DND-41 (cell line): ENCODE results near the gene UBE2N.

ENCODE experiments used
- EZH2 ChIP-seq: IDR thresholded peaks from 3 replicates; pipeline ENCODE4 v1.6.1; 2012; ENCODE audit warnings: borderline replicate concordance, low read depth, mild to moderate bottlenecking, moderate library complexity, low read length, inconsistent platforms; ENCODE audit not compliant: severe bottlenecking
- TF ChIP-seq, protein P1 (sequence below): IDR thresholded peaks from 2 replicates; pipeline ENCODE4 v1.5.1; 2012; ENCODE audit warnings: borderline replicate concordance, low read length, moderate library complexity, mild to moderate bottlenecking; ENCODE audit not compliant: poor library complexity, severe bottlenecking; ENCODE audit errors: extremely low read depth

DNA sequence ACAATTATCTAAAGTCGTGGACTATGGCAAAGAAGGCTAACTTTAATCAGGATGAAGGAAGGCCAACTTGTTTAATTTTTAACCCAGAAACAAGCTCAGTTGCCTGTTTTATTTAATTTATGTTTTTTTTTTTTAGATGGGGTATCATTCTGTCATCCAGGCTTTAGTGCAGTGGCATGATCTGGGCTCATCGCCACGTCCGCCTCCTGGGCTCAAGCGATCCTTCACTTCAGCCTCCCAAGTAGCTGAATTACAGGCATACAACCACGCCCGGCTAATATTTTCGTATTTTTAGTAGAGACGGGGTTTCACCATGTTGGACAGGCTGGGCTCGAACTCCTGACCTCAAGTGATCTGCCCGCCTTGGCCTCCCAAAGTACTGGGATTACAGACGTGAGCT lies 44.3 kb downstream of the UBE2N start:
- TF ChIP-seq, protein P1, sequence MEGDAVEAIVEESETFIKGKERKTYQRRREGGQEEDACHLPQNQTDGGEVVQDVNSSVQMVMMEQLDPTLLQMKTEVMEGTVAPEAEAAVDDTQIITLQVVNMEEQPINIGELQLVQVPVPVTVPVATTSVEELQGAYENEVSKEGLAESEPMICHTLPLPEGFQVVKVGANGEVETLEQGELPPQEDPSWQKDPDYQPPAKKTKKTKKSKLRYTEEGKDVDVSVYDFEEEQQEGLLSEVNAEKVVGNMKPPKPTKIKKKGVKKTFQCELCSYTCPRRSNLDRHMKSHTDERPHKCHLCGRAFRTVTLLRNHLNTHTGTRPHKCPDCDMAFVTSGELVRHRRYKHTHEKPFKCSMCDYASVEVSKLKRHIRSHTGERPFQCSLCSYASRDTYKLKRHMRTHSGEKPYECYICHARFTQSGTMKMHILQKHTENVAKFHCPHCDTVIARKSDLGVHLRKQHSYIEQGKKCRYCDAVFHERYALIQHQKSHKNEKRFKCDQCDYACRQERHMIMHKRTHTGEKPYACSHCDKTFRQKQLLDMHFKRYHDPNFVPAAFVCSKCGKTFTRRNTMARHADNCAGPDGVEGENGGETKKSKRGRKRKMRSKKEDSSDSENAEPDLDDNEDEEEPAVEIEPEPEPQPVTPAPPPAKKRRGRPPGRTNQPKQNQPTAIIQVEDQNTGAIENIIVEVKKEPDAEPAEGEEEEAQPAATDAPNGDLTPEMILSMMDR, result no peak
- no peak for TF ChIP-seq EZH2
